ENCODE measurements around the gene CHMP5.

CHMP5 gene

GRCh38 chr9:33290247-33291030 lies 25.6 kb downstream of the CHMP5 start, which contains the start of gene NFX1:
TSS of gene NFX1 (plus strand) at chr9:33290516. CDS start at chr9:33290573, 57 bp downstream.
- Histone ChIP-seq H3K4me3 (replicated peaks; ENCODE audit: low read depth, low read length) (peak within 1 kb of the TSS; percentile 85), H3K36me3 (ENCODE audit: control insufficient read depth, insufficient read depth, low read length) (peaks cover 2% of the 10 kb centered on the region), H3K27me3 (replicated peaks; ENCODE audit: control insufficient read depth, insufficient read depth, low read length) (no peaks in the 10 kb centered on the region)
- TF ChIP-seq CTCF (IDR thresholded peaks at IDR 0.05; ENCODE audit: insufficient read depth, low read length, poor library complexity, severe bottlenecking): no peak
- peak; percentile 97 for DNase-seq (ENCODE audit: extremely low read depth, insufficient read length)

- Histone ChIP-seq H3K4me3 (replicated peaks; ENCODE audit: low read depth, low read length) (peak overlapping the region; percentile 85), H3K27me3 (replicated peaks; ENCODE audit: control insufficient read depth, insufficient read depth, low read length) (no peaks in the 10 kb centered on the region), H3K36me3 (ENCODE audit: control insufficient read depth, insufficient read depth, low read length) (peaks cover 2% of the 10 kb centered on the region)
- TF ChIP-seq CTCF (IDR thresholded peaks at IDR 0.05; ENCODE audit: insufficient read depth, low read length, poor library complexity, severe bottlenecking): no peak
- no peak for DNase-seq (ENCODE audit: extremely low read depth, insufficient read length)
Measured at GRCh38 chr9:33291031-33291397, 26.2 kb downstream of the CHMP5 start.

GRCh38 chr9:33291901-33292300 lies 27.1 kb downstream of the CHMP5 start:
- Histone ChIP-seq H3K36me3 (ENCODE audit: control insufficient read depth, insufficient read depth, low read length) (peaks cover 2% of the 10 kb centered on the region), H3K27me3 (replicated peaks; ENCODE audit: control insufficient read depth, insufficient read depth, low read length) (no peaks in the 10 kb centered on the region), H3K4me3 (replicated peaks; ENCODE audit: low read depth, low read length) (peak overlapping the region; percentile 10)
- TF ChIP-seq CTCF (IDR thresholded peaks at IDR 0.05; ENCODE audit: insufficient read depth, low read length, poor library complexity, severe bottlenecking): no peak
- DNase-seq (ENCODE audit: extremely low read depth, insufficient read length): no peak

GRCh38 chr9:33293782-33294181 lies 28.9 kb downstream of the CHMP5 start:
- peaks cover 8% of the 10 kb centered on the region for H3K36me3 ChIP-seq (ENCODE audit: control insufficient read depth, insufficient read depth, low read length)
- no peak for TF ChIP-seq CTCF (IDR thresholded peaks at IDR 0.05; ENCODE audit: insufficient read depth, low read length, poor library complexity, severe bottlenecking)
- no peaks in the 10 kb centered on the region for H3K27me3 ChIP-seq (replicated peaks; ENCODE audit: control insufficient read depth, insufficient read depth, low read length)
- H3K4me3 ChIP-seq (replicated peaks; ENCODE audit: low read depth, low read length): no peak overlapping the region
- no peak for DNase-seq (ENCODE audit: extremely low read depth, insufficient read length)

- Histone ChIP-seq H3K36me3 (ENCODE audit: control insufficient read depth, insufficient read depth, low read length) (peaks cover 10% of the 10 kb centered on the region), H3K4me3 (replicated peaks; ENCODE audit: low read depth, low read length) (peak overlapping the region; percentile 41), H3K27me3 (replicated peaks; ENCODE audit: control insufficient read depth, insufficient read depth, low read length) (no peaks in the 10 kb centered on the region)
- DNase-seq (ENCODE audit: extremely low read depth, insufficient read length): no peak
- TF ChIP-seq CTCF (IDR thresholded peaks at IDR 0.05; ENCODE audit: insufficient read depth, low read length, poor library complexity, severe bottlenecking): no peak
Measured at GRCh38 chr9:33294670-33295432, 30.0 kb downstream of the CHMP5 start.

Data from GM06990 (cell line).